CD8-positive, alpha-beta memory T cell (primary cell): ENCODE measurements around the gene CDHR2. TPM values are rescaled to one million over a fixed set of nuclear protein-coding genes. Genes with fewer than 3 reads are reported as not detected.

Experiments used
- CTCF ChIA-PET: fragments of 350-600 bp; sonication (Branson Sonifier 250); formaldehyde crosslinking; loops from one replicate; lab custom pipeline; 2021; ENCODE audit warnings: antibody characterized with exemption; lab: Charles Lee
- POLR2A ChIA-PET: fragments of 350-600 bp; sonication (Branson Sonifier 250); formaldehyde crosslinking; loops from one replicate; lab custom pipeline; 2021; ENCODE audit warnings: antibody characterized with exemption; lab: Charles Lee
- DNase-seq, 5 donors: peaks; one replicate each; pipeline versions ENCODE4 v3.0.0 to v3.0.0-alpha.2; 2020 to 2022; ENCODE audit warnings: mixed read lengths in 1 of 5
- H3K27ac ChIP-seq: one replicate; pipeline ENCODE4 v1.7.0; 2013; ENCODE audit warnings: low read depth, mild to moderate bottlenecking, low read length, moderate library complexity
- H3K27me3 ChIP-seq: 2 replicates; pipeline ENCODE4 v1.7.0; 2013; ENCODE audit warnings: low read length, mild to moderate bottlenecking; ENCODE audit not compliant: insufficient read depth, poor library complexity, severe bottlenecking
- H3K36me3 ChIP-seq: 2 replicates; pipeline ENCODE4 v1.7.0; 2013; ENCODE audit warnings: mild to moderate bottlenecking, low read length, moderate library complexity; ENCODE audit not compliant: insufficient read depth
- H3K4me1 ChIP-seq: 2 replicates; pipeline ENCODE4 v1.7.0; 2013; ENCODE audit warnings: mild to moderate bottlenecking, low read length, moderate library complexity; ENCODE audit not compliant: insufficient read depth
- H3K4me3 ChIP-seq: 2 replicates; pipeline ENCODE4 v1.7.0; 2013; ENCODE audit warnings: mild to moderate bottlenecking, low read length
- H3K9me3 ChIP-seq: 2 replicates; pipeline ENCODE4 v1.7.0; 2013; ENCODE audit warnings: mild to moderate bottlenecking, low read length
- H3K27ac Mint-ChIP-seq, 8 donors: one replicate each; pipeline ENCODE4 v1.8.0; 2020 to 2021; ENCODE audit warnings: mixed read lengths in 8 of 8, mild to moderate bottlenecking in 6 of 8, inconsistent platforms in 3 of 8, moderate library complexity in 3 of 8
- H3K27me3 Mint-ChIP-seq, 2 donors: one replicate each; pipeline ENCODE4 v1.8.0; 2020 to 2021; ENCODE audit warnings: mixed read lengths in 2 of 2, mild to moderate bottlenecking in 1 of 2, moderate library complexity in 1 of 2
- H3K36me3 Mint-ChIP-seq, 3 donors: one replicate each; pipeline ENCODE4 v1.8.0; 2020 to 2021; ENCODE audit warnings: mixed read lengths in 3 of 3, inconsistent platforms in 1 of 3, mild to moderate bottlenecking in 1 of 3
- H3K4me1 Mint-ChIP-seq, 3 donors: one replicate each; pipeline ENCODE4 v1.8.0; 2020 to 2021; ENCODE audit warnings: mixed read lengths in 3 of 3, inconsistent platforms in 1 of 3, mild to moderate bottlenecking in 1 of 3
- H3K4me3 Mint-ChIP-seq, 7 donors: one replicate each; pipeline ENCODE4 v1.8.0; 2020 to 2021; ENCODE audit warnings: mixed read lengths in 7 of 7, mild to moderate bottlenecking in 6 of 7, moderate library complexity in 4 of 7, inconsistent platforms in 2 of 7
- H3K9me3 Mint-ChIP-seq, 5 donors: one replicate each; pipeline ENCODE4 v1.8.0; 2020 to 2022; ENCODE audit warnings: mixed read lengths in 5 of 5, mild to moderate bottlenecking in 3 of 5, moderate library complexity in 2 of 5, inconsistent platforms in 1 of 5
- polyA plus RNA-seq: library from polyadenylated mRNA; unstranded; fragments of 300-500 nt; fragmentation: Illumina TruSeq; gene quantifications from one replicate; pipeline ENCODE4 v1.2.3, GENCODE V29; 2021
- total RNA-seq, 2 experiments: library from RNA; stranded (reverse); gene quantifications; one replicate each; pipeline ENCODE4 v1.2.3, GENCODE V29; 2021

The CDHR2 gene
- total and polyA plus RNA-seq, 3 experiments from 2014 or later: 0.49 to 1.1 TPM; not detected in 1

DNA sequence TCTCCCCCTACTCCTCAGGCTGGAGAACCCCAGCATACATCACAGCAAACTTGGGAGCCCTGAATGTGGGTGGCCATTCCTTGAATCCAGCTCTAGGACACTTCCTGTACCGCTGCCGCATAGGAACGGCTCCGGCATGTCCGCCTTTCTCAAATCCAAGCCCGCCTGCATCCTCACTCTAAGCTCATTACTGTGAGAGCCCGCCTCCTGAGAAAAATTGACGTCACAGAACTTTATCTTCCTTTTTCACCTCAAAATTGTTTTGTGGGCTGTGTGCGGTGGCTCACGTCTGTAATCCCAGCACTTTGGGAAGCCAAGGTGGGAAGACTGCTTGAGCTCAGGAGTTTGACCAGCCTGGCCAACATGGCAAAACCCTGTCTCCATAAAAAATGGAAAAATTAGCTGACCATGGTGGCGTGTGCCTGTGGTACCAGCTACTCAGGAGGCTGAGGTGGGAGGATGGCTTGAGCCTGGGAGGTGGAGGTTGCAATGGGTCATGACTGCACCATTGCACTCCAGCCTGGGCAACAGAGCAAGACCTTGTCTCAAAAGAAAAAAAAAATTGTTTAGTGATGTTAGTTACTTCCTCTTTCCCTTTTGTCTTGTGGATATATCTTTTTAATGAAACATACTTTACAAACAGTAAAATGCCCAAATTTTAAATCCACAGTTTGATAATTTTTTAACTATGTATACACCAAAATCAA is 34.7 kb upstream of the CDHR2 start:
- Mint-ChIP-seq H3K4me1 (peaks cover 15 to 24% (median 17%) of the 10 kb centered on the region in 3 donors), H3K27me3 (no peaks in the 10 kb centered on the region), H3K9me3 (no peaks in the 10 kb centered on the region), H3K27ac (peak overlapping the region in 4 of 8 donors; percentile 46 to 64 (median 52)), H3K36me3 (peaks cover 0 to 3% (median 2%) of the 10 kb centered on the region in 3 donors), H3K4me3 (no peak overlapping the region)
- no peaks in the 10 kb centered on the region for H3K36me3 ChIP-seq
- no peak overlapping the region for H3K4me3 ChIP-seq
- ChIA-PET CTCF (no interaction called here), POLR2A (no interaction called here)
- no peaks in the 10 kb centered on the region for H3K27me3 ChIP-seq
- H3K27ac ChIP-seq: no peak overlapping the region
- peaks cover 15% of the 10 kb centered on the region for H3K4me1 ChIP-seq
- no peaks in the 10 kb centered on the region for H3K9me3 ChIP-seq
- no peak for DNase-seq

DNA sequence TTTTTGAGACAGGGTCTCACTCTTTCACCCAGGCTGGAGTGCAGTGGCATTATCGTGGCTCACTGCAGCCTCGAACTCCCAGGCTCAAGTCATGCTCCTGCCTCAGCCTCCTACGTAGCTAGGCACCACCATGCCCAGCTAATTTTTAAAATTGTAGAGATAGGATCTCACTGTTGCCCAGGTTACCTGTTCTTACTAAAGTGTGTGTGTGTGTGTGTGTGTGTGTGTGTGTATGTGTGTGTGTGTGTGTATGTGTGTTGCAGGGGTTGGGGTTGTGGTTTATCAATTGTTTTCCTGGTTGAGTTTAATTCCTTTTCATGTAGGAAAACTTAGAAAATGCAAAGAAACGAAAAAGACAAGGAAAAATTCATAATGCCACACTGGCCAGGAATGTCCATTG is 33.7 kb upstream of the CDHR2 start:
- H3K4me3 ChIP-seq: no peak overlapping the region
- Mint-ChIP-seq H3K4me1 (peaks cover 15 to 26% (median 19%) of the 10 kb centered on the region in 3 donors), H3K4me3 (no peak overlapping the region), H3K27me3 (no peaks in the 10 kb centered on the region), H3K9me3 (no peaks in the 10 kb centered on the region), H3K36me3 (no peaks in the 10 kb centered on the region), H3K27ac (peak overlapping the region in 2 of 8 donors; percentile 38)
- POLR2A ChIA-PET: no interaction called here
- H3K27ac ChIP-seq: no peak overlapping the region
- CTCF ChIA-PET: interaction anchor here (0.6 kb wide), 1 partner anchor 26 kb away, joined by 3 read pairs; no protein-coding TSS in a partner anchor
- DNase-seq: no peak
- H3K9me3 ChIP-seq: no peaks in the 10 kb centered on the region
- H3K4me1 ChIP-seq: peaks cover 15% of the 10 kb centered on the region
- no peaks in the 10 kb centered on the region for H3K36me3 ChIP-seq
- no peaks in the 10 kb centered on the region for H3K27me3 ChIP-seq

GRCh38 chr5:176517053-176517661 is 32.0 kb upstream of the CDHR2 start:
- no peak overlapping the region for H3K4me3 ChIP-seq
- peak overlapping the region in 5 of 7 donors; percentile 1 to 82 (median 73) for H3K4me3 Mint-ChIP-seq
- ChIA-PET CTCF (no interaction called here), POLR2A (interaction anchor here (1.0 kb wide), 1 partner anchor 17 kb away, joined by 3 read pairs; no protein-coding TSS in a partner anchor)
- no peaks in the 10 kb centered on the region for H3K36me3 ChIP-seq
- H3K4me1 Mint-ChIP-seq: peaks cover 20 to 27% (median 23%) of the 10 kb centered on the region in 3 donors
- DNase-seq: peak in 2 of 5 donors; percentile 9 to 40
- H3K9me3 Mint-ChIP-seq: no peaks in the 10 kb centered on the region
- no peaks in the 10 kb centered on the region for H3K27me3 ChIP-seq
- H3K27me3 Mint-ChIP-seq: peaks cover 0 to 1% of the 10 kb centered on the region in 2 donors
- peak overlapping the region in 6 of 8 donors; percentile 19 to 90 (median 66) for H3K27ac Mint-ChIP-seq
- no peaks in the 10 kb centered on the region for H3K9me3 ChIP-seq
- no peak overlapping the region for H3K27ac ChIP-seq
- H3K4me1 ChIP-seq: peaks cover 15% of the 10 kb centered on the region
- H3K36me3 Mint-ChIP-seq: no peaks in the 10 kb centered on the region

- no peak overlapping the region for H3K4me3 Mint-ChIP-seq
- ChIA-PET CTCF (no interaction called here), POLR2A (no interaction called here)
- Histone ChIP-seq H3K27me3 (no peaks in the 10 kb centered on the region), H3K4me1 (peaks cover 15% of the 10 kb centered on the region), H3K9me3 (no peaks in the 10 kb centered on the region), H3K27ac (no peak overlapping the region), H3K36me3 (no peaks in the 10 kb centered on the region), H3K4me3 (no peak overlapping the region)
- peaks cover 0 to 1% of the 10 kb centered on the region in 2 donors for H3K27me3 Mint-ChIP-seq
- DNase-seq: no peak
- peaks cover 20 to 27% (median 21%) of the 10 kb centered on the region in 3 donors for H3K4me1 Mint-ChIP-seq
- H3K36me3 Mint-ChIP-seq: no peaks in the 10 kb centered on the region
- no peaks in the 10 kb centered on the region for H3K9me3 Mint-ChIP-seq
- H3K27ac Mint-ChIP-seq: no peak overlapping the region
Measured at GRCh38 chr5:176519810-176520720, 29.1 kb upstream of the CDHR2 start.

DNA sequence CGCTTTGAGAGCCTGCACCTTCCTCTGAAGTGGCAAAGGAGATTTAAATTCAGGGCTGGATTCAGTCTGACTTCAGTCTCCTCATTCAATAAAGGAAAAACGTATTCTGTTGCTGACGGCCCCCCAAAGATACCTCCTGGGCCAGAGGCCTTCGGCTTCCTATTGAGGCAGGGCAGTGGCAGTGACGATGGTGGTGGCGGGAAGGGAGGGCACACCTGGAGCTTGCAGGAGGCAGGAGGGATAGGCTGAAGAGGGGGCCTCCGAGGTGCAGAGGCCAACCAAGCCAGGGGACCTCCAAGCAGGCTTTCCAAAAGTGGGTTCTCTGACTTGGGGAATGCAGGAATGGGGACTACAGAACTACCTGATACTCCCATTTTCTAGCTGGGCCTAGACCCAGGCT is 27.9 kb upstream of the CDHR2 start:
- H3K4me1 Mint-ChIP-seq: peaks cover 21 to 26% (median 21%) of the 10 kb centered on the region in 3 donors
- H3K27ac ChIP-seq: no peak overlapping the region
- H3K27me3 Mint-ChIP-seq: peaks cover 0 to 1% of the 10 kb centered on the region in 2 donors
- H3K4me1 ChIP-seq: peaks cover 8% of the 10 kb centered on the region
- CTCF ChIA-PET: interaction anchor here (0.8 to 1.3 kb wide), 2 partner anchors 12 to 13 kb away, joined by 3 read pairs; no protein-coding TSS in a partner anchor
- H3K9me3 Mint-ChIP-seq: no peaks in the 10 kb centered on the region
- peak overlapping the region in 1 of 7 donors; percentile 69 for H3K4me3 Mint-ChIP-seq
- POLR2A ChIA-PET: interaction anchor here (1.6 to 2.3 kb wide), 2 partner anchors 12 to 14 kb away, joined by 4 to 7 read pairs; no protein-coding TSS in a partner anchor
- H3K27ac Mint-ChIP-seq: peak overlapping the region in 1 of 8 donors; percentile 65
- H3K4me3 ChIP-seq: no peak overlapping the region
- peaks cover 0 to 2% (median 0%) of the 10 kb centered on the region in 3 donors for H3K36me3 Mint-ChIP-seq
- no peaks in the 10 kb centered on the region for H3K27me3 ChIP-seq
- no peaks in the 10 kb centered on the region for H3K9me3 ChIP-seq
- DNase-seq: no peak
- no peaks in the 10 kb centered on the region for H3K36me3 ChIP-seq

DNA sequence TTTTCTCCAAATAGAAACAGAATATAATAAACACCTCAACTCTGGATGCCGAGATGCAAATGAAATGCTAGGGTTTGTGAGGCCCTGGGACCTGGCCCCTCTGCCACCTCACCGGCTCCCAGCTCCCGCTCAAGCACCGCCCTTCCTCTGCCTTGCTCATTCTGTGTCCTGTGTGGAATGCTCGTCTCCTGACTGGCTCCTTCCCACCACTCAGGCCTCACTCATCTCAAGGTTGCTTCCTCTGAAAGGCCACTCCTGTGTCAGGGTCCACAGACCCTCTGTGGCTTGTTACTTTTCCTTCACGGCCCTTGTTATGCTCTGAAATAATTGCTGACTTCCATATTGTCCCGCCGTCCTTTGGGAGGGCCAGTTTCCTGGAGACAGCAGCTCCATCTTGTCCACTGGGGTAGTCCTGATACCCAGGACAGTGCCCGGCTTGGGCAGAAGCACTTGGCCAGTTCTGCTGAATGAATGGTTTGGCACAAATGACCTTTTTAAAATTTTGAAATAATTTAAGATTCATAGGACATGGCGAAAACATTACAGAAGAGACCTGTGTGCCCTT is 27.4 kb upstream of the CDHR2 start:
- H3K27ac Mint-ChIP-seq: peak overlapping the region in 3 of 8 donors; percentile 8 to 76 (median 13)
- no peaks in the 10 kb centered on the region for H3K9me3 ChIP-seq
- H3K4me1 ChIP-seq: peaks cover 7% of the 10 kb centered on the region
- no peak overlapping the region for H3K27ac ChIP-seq
- POLR2A ChIA-PET: interaction anchor here (0.6 to 2.3 kb wide), 3 partner anchors 12 to 67 kb away, joined by 4 to 7 read pairs (median 6); no protein-coding TSS in a partner anchor
- no peaks in the 10 kb centered on the region for H3K36me3 ChIP-seq
- peaks cover 0 to 3% (median 0%) of the 10 kb centered on the region in 3 donors for H3K36me3 Mint-ChIP-seq
- peak overlapping the region in 2 of 7 donors; percentile 40 to 41 for H3K4me3 Mint-ChIP-seq
- H3K9me3 Mint-ChIP-seq: no peaks in the 10 kb centered on the region
- CTCF ChIA-PET: interaction anchor here (0.8 to 1.3 kb wide), 2 partner anchors 12 to 13 kb away, joined by 3 read pairs; no protein-coding TSS in a partner anchor
- H3K4me3 ChIP-seq: no peak overlapping the region
- H3K27me3 Mint-ChIP-seq: peaks cover 0 to 1% of the 10 kb centered on the region in 2 donors
- peaks cover 20 to 25% (median 21%) of the 10 kb centered on the region in 3 donors for H3K4me1 Mint-ChIP-seq
- H3K27me3 ChIP-seq: no peaks in the 10 kb centered on the region
- no peak for DNase-seq

GRCh38 chr5:176524138-176524537 is 25.0 kb upstream of the CDHR2 start:
- H3K27ac ChIP-seq: no peak overlapping the region
- Mint-ChIP-seq H3K36me3 (peaks cover 0 to 24% (median 0%) of the 10 kb centered on the region in 3 donors), H3K27me3 (peaks cover 0 to 1% of the 10 kb centered on the region in 2 donors), H3K27ac (no peak overlapping the region), H3K9me3 (no peaks in the 10 kb centered on the region), H3K4me3 (no peak overlapping the region), H3K4me1 (peaks cover 16 to 25% (median 20%) of the 10 kb centered on the region in 3 donors)
- no peak overlapping the region for H3K4me3 ChIP-seq
- CTCF ChIA-PET: interaction anchor here (0.7 to 2.2 kb wide), 3 partner anchors 13 to 916 kb away, joined by 3 to 8 read pairs (median 4); partner anchors contain the start of gene RNF44
- no peak for DNase-seq
- H3K4me1 ChIP-seq: peaks cover 3% of the 10 kb centered on the region
- POLR2A ChIA-PET: interaction anchor here (0.7 to 1.5 kb wide), 5 partner anchors 11 to 20 kb away, joined by 4 to 8 read pairs (median 4); partner anchors contain the start of gene RNF44
- H3K36me3 ChIP-seq: peaks cover 14% of the 10 kb centered on the region
- no peaks in the 10 kb centered on the region for H3K27me3 ChIP-seq
- no peaks in the 10 kb centered on the region for H3K9me3 ChIP-seq
